Middle frontal gyrus (tissue), 1 donor: ENCODE data around the gene ATN1.

Experiments
- DNase-seq: peaks from one replicate; pipeline ENCODE4 v3.0.0-alpha.2; 2015; ENCODE audit warnings: low spot score; ENCODE audit errors: extremely low spot score

ATN1 gene

GRCh38 chr12:6925540-6926279 is 2.0 kb upstream of the ATN1 start:
- no peak for DNase-seq

DNA sequence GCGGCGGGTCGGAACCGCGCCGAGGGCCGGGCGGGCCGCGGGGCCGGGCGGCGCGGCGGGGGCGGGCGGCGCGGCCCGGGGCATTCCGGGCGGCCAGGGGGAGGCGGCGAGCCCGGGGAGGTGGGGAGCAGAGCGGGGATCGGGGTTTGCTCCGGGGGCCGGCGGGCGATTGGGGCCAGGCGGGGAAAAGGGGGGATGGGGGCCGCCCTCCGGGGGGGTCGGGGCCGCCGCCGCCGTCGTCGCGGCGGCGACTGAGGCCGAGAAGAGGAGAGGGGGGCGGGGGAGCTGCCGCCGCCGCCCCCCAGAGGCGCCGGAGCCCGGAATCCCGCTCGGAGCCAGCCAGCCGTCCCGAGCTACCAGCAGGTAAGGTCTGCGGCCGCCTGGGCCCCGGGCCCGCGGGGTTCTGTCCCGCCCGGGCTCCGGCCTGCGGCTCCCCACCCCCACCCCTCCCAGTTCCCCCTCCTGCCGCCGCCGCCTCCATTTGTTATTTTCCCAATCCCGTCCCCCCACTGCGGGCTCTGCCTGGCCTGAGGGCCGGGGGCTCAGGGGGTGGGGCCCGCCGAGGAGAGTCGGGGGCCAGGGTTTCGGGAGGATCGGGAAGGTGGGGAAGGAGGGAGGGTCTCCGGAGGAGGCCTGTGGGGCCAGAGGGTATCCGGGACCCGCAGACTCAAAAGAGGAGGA is 403 bp downstream of the ATN1 start:
- DNase-seq = no peak

- DNase-seq = no peak
Observed at GRCh38 chr12:6928703-6929407, 1.1 kb downstream of the ATN1 start.

DNA sequence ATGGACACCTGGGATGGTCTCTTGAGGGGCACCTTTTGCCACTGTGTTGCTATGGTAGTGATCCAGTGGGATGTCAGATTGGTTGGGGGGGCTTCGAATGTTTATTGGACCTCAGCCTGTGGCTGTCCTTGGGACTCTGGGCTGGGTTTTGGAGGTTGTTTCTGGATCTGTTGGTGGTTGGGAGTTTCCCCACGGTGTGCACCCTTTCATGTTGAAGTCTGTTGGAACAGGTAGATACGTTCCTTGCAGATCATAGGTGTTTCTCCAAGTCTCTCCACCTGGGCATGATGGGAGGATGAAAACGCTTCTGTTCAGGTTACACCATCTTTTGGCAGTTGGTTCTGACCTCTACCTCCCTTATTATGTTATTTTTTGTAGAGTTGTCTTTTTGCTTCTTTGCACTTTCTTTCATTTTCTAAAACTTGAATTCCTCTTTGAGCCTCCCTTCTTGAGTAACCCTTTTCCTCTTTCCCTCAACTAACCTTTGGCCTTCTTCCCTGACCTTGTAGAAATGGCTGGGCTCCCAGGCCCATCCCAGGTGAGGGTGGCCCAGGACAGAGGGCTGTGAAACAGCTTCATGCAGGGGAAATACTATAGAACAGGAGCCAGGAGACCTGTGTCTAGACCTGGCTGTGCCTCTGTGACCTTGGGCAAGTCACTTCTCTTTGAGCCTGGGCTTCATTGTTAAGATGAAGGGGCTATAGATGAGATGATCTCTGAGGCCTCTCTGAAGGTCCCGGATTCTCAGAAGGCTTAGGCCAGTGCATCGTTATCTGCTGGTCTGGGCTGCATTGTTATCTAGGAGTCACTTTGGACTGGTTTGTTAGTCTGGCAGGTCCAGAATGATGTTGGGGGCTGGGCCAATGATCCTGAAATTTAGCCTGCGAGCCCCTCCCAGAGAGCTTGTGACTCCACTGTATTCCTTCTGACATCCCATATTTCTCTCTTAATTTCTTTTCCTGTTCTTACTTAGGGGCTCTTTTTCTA is 2.0 kb downstream of the ATN1 start:
- no peak for DNase-seq

DNA sequence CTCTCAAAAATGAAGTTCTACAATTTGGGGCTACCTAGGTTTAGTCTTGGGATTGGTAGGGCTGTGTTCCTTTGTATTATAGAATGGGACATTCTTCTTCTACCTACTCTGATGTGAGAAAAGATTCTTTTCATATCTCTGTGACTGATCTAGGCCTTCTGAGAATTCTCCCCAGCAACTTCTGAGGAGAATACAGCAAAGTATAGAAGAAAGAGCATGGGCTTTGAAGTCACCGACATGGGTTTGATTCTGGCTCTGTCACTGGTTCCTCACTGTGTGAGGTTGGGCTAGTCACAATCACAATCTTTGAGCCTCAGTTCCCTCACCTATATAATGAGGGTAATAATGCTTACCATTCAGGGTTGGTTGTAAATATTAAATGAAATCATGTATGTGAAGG is 5.0 kb downstream of the ATN1 start:
- DNase-seq = no peak

DNA sequence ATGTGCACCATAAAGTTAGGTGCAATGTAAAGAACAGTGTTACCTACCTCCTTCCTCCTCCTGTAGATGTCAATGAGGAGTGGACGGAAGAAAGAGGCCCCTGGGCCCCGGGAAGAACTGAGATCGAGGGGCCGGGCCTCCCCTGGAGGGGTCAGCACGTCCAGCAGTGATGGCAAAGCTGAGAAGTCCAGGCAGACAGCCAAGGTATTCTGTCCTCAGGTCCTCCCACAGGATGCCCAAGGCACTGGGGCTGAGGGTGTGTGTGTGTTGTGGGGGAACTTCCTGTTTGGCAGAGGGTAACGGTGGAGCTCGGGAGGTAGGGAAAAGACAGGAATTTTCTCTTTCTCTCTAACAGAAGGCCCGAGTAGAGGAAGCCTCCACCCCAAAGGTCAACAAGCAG is 6.4 kb downstream of the ATN1 start:
- no peak for DNase-seq

GRCh38 chr12:6935371-6936193 is 7.8 kb downstream of the ATN1 start:
- no peak for DNase-seq

DNA sequence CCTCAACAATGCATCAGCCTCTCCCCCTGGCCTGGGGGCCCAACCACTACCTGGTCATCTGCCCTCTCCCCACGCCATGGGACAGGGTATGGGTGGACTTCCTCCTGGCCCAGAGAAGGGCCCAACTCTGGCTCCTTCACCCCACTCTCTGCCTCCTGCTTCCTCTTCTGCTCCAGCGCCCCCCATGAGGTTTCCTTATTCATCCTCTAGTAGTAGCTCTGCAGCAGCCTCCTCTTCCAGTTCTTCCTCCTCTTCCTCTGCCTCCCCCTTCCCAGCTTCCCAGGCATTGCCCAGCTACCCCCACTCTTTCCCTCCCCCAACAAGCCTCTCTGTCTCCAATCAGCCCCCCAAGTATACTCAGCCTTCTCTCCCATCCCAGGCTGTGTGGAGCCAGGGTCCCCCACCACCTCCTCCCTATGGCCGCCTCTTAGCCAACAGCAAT is 8.5 kb downstream of the ATN1 start:
- no peak for DNase-seq

- no peak for DNase-seq
Observed at GRCh38 chr12:6936636-6937480, 9.1 kb downstream of the ATN1 start.

DNA sequence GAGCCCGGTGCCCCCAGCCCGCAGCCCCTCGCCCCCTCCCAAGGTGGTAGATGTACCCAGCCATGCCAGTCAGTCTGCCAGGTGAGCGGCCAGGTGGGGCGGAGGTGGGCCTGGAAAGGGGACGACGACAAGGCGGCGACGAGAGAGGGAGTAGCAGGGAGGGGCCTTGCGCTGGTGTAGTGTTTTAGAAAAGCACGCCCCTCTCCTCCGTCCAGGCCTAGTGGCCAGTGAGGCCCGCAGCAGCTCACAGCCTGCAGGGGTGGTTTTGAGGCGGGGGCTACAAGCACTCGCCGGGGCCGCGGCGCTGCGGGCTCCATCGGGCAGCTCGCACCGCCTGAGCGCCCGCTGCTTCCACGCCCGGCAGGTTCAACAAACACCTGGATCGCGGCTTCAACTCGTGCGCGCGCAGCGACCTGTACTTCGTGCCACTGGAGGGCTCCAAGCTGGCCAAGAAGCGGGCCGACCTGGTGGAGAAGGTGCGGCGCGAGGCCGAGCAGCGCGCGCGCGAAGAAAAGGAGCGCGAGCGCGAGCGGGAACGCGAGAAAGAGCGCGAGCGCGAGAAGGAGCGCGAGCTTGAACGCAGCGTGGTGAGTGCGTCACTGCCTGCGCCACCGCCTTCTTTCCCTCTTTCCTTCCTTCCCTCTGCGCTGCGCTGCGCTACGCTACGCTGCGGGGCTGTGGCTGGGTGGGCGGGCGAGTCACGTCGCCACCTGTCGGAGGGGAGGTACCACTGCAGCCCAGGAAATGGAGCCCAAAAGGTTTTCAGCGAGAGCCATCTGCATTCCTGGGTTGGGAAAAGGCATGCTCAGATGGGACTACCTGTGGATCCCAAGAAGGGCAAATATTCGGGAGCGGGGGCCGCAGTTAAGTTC is 10.0 kb downstream of the ATN1 start:
- DNase-seq = peak; percentile 90

GRCh38 chr12:6938353-6939190 is 10.8 kb downstream of the ATN1 start:
- no peak for DNase-seq

- no peak for DNase-seq
Observed at GRCh38 chr12:6939191-6939540, 11.4 kb downstream of the ATN1 start.

DNA sequence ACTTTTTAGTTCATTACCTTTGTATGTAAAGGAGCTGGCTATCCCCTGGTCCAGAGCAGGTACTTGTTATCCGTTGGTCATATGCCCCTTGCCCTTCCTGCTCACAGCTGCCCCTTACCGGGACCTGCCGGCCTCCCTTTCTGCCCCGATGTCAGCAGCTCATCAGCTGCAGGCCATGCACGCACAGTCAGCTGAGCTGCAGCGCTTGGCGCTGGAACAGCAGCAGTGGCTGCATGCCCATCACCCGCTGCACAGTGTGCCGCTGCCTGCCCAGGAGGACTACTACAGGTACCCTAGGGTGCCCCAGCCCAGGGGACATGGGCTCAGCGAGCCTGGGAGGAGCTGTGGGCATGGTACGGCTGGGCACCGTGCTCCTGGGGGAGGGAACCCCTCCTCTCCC is 13.5 kb downstream of the ATN1 start:
- no peak for DNase-seq

- no peak for DNase-seq
Observed at GRCh38 chr12:6941782-6942181, 14.0 kb downstream of the ATN1 start.

- DNase-seq = no peak
Observed at GRCh38 chr12:6942331-6942665, 14.5 kb downstream of the ATN1 start.

- peak; percentile 88 for DNase-seq
Observed at GRCh38 chr12:6943389-6943721, 15.6 kb downstream of the ATN1 start.

- DNase-seq = no peak
Observed at GRCh38 chr12:6943722-6944380, 16.1 kb downstream of the ATN1 start, which contains the start of the genes C12orf57 and RNU7-1. Gene C12orf57 (plus strand): TSS chr12:6944022. CDS start chr12:6944122, 100 bp downstream. Gene RNU7-1 (plus strand): TSS chr12:6943816.
